GM12872 (cell line): Measurements from ENCODE around the gene ZNF280B.

Source experiments
- TF ChIP-seq, protein P1 (sequence below): IDR thresholded peaks from 3 replicates; pipeline ENCODE4 v1.5.1; 2011; ENCODE audit warnings: low read depth, mild to moderate bottlenecking, low read length, moderate library complexity; ENCODE audit not compliant: insufficient read depth

ZNF280B gene

GRCh38 chr22:22462813-22463567 is 45.6 kb downstream of the ZNF280B start:
- TF ChIP-seq, protein P1, sequence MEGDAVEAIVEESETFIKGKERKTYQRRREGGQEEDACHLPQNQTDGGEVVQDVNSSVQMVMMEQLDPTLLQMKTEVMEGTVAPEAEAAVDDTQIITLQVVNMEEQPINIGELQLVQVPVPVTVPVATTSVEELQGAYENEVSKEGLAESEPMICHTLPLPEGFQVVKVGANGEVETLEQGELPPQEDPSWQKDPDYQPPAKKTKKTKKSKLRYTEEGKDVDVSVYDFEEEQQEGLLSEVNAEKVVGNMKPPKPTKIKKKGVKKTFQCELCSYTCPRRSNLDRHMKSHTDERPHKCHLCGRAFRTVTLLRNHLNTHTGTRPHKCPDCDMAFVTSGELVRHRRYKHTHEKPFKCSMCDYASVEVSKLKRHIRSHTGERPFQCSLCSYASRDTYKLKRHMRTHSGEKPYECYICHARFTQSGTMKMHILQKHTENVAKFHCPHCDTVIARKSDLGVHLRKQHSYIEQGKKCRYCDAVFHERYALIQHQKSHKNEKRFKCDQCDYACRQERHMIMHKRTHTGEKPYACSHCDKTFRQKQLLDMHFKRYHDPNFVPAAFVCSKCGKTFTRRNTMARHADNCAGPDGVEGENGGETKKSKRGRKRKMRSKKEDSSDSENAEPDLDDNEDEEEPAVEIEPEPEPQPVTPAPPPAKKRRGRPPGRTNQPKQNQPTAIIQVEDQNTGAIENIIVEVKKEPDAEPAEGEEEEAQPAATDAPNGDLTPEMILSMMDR, result peak; percentile 51

DNA sequence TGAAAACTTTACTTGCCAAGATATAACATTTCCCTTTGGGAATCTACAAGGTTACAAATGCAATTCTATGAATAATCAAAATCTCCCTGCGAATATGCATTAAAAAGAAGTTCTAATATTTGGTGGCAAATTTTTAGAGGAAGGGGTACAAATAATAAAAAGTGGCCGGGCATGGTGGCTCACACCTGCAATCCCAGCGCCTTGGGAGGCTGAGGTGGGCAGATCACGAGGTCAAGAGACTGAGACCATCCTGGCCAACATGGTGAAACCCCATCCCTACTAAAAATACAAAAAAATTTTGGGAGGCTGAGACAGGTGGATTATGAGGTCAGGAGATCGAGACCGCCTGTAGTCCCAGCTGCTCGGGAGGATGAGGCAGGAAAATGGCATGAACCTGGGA is 47.0 kb downstream of the ZNF280B start:
- TF ChIP-seq, protein P1, result no peak

DNA sequence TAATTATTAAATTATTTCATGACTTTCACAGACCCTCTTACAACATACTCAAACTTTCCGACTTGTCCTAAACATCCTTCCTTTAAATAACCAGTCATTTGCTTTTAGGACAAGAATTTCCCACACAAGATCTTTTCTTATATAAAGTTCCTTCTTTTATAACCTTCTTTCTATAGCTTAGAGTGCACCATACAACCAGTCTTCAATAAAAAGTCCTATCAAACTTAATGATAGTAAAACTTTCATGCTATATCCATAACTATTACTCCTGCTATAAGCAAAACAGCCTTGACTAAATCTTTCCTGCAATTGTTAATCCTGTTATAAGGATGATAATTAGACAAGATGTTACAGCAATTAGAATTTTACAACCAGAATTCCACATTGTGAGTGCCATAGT is 47.4 kb downstream of the ZNF280B start:
- TF ChIP-seq, protein P1, result no peak

DNA sequence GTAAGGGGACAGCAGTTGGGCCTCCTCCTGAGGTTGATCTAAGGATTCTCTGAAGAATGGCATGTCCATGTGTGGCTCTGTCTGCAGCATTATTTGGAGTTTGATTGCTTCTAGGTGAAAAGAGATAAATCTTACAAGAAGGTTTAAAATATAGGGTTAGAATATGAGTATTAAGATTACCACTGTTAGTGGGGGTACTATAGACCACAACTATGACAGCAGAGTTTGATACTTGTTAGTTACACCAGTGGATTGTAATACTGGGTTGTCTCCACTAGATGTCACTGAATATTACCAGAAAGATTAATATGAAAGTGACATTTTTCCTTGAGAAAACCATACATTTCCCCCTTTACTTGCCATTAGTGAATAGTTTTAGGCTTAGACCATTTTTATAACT is 47.9 kb downstream of the ZNF280B start:
- TF ChIP-seq, protein P1, result peak; percentile 48; the same call in 2 of the 3 replicates

DNA sequence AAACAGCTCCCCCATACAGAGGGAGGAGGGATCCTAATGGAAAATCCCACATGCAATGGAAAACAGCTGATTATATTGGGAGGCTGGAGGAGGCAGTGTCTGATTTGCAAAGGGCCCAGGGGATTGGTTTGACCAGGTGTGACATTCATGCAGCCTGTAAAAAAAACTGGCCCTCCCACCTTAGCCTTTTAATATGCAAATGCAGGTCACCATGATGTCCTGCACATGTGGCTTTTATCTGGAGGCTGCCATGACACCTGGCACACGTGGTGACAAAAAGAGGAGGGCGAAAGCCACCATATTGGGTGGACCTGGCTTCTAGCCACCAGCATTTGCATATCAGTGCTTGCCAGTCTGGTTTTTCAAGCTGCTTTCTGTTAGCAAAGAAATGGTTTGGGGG is 48.5 kb downstream of the ZNF280B start:
- TF ChIP-seq, protein P1, result no peak

DNA sequence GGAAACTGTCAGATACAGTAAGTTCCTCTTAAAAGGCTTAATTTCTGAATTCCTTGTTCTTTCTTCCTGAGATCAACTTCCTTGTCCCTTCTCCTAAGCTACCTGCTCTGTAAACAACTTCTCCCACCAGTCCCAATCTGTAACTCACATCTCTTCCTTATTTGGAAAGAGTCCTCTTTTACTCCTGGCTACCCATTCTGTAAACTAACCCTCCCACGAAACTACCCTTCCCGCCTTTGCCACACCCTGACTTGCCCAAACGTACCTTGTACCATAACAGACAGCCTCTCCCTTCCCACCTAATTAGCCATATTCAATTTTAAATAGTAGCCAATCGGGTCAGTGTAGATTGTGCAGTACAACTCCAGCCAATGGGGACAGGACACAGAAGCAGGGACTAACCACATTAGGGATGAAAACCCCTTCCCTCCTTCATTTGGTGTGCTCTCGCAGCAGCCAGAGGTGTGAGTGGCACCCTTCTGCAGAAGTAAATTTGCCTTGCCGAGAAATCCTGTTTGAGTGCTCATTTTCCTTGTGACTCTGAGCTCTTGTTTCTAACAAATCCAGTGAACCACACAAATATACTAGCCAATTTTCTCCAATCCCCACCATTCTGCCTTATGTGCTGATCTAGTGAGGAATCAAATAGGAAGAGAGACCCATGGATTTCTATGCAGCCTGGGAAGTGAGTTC is 49.5 kb downstream of the ZNF280B start:
- TF ChIP-seq, protein P1, result no peak

GRCh38 chr22:22458387-22458786 is 50.2 kb downstream of the ZNF280B start:
- TF ChIP-seq, protein P1, result no peak
